H1 (cell line): ENCODE data around the gene SOCS4. TPM values are rescaled to one million over a fixed set of nuclear protein-coding genes. Genes with fewer than 3 reads are reported as not detected.

ENCODE experiments used
- CTCF ChIA-PET: fragments of 300-600 bp; sonication (Branson Sonifier 250); formaldehyde crosslinking; loops from one replicate; lab custom pipeline; 2021; ENCODE audit not compliant: partially characterized antibody; lab: Charles Lee
- POLR2A ChIA-PET: fragments of 300-600 bp; sonication (Branson Sonifier 250); formaldehyde crosslinking; loops from one replicate; lab custom pipeline; 2021; ENCODE audit warnings: inconsistent platforms; ENCODE audit not compliant: partially characterized antibody; lab: Charles Lee
- DNase-seq, 2 experiments: peaks; one replicate each; pipeline versions ENCODE4 v3.0.0 to v3.0.0-alpha.2; 2010 to 2022; ENCODE audit warnings: low spot score in 2 of 2, low read depth in 1 of 2, mixed read lengths in 1 of 2
- FAIRE-seq: peaks from 2 replicates; lab custom pipeline; 2011; peaks lifted over from hg19 to GRCh38; lab: Jason Lieb, UNC
- H2AFZ ChIP-seq: 2 replicates; pipeline ENCODE4 v1.8.1; 2012; ENCODE audit warnings: low read length, inconsistent platforms
- H2AK5ac ChIP-seq: 2 replicates; pipeline ENCODE4 v1.6.1; 2013; ENCODE audit warnings: low read depth, low read length
- H2BK120ac ChIP-seq: replicated peaks from 2 replicates; pipeline ENCODE3; 2013; ENCODE audit warnings: low read depth, low read length, inconsistent platforms
- H2BK12ac ChIP-seq: 2 replicates; pipeline ENCODE4 v1.6.1; 2013; ENCODE audit warnings: low read depth, low read length
- H2BK15ac ChIP-seq: 2 replicates; pipeline ENCODE4 v1.6.1; 2013; ENCODE audit warnings: low read length
- H2BK20ac ChIP-seq: 2 replicates; pipeline ENCODE4 v1.6.1; 2013; ENCODE audit warnings: low read length
- H2BK5ac ChIP-seq: 2 replicates; pipeline ENCODE4 v1.6.1; 2013; ENCODE audit warnings: low read depth, low read length
- H3K14ac ChIP-seq: 2 replicates; pipeline ENCODE4 v1.6.1; 2013; ENCODE audit warnings: inconsistent platforms; ENCODE audit not compliant: insufficient read length
- H3K18ac ChIP-seq: 2 replicates; pipeline ENCODE4 v1.6.1; 2013; ENCODE audit warnings: low read length; ENCODE audit errors: extremely low read depth
- H3K23ac ChIP-seq: 2 replicates; pipeline ENCODE4 v1.6.1; 2013; ENCODE audit warnings: inconsistent platforms; ENCODE audit not compliant: insufficient read length
- H3K23me2 ChIP-seq: 2 replicates; pipeline ENCODE4 v1.6.1; 2013; ENCODE audit warnings: low read depth, low read length
- H3K27ac ChIP-seq: 2 replicates; pipeline ENCODE4 v1.6.1; 2011; ENCODE audit warnings: low read depth, low read length, inconsistent platforms
- H3K27me3 ChIP-seq, 4 experiments: replicated peaks in 1 of 4; 1 replicate in 1 of 4; 2 replicates in 3 of 4; pipeline versions ENCODE4 v1.6.1 to v1.8.1; 2011 to 2013; ENCODE audit warnings: low read length in 3 of 4, mild to moderate bottlenecking in 3 of 4, inconsistent platforms in 2 of 4, mixed read lengths in 2 of 4, moderate library complexity in 1 of 4; ENCODE audit not compliant: control insufficient read depth in 3 of 4, insufficient read depth in 3 of 4; ENCODE audit errors: extremely low read depth in 1 of 4
- H3K36me3 ChIP-seq, 4 experiments: 2 replicates each; pipeline versions ENCODE4 v1.6.1 to v1.8.1; 2011 to 2013; ENCODE audit warnings: mild to moderate bottlenecking in 4 of 4, low read length in 3 of 4, moderate library complexity in 2 of 4, control low read depth in 1 of 4, inconsistent platforms in 1 of 4; ENCODE audit not compliant: insufficient read depth in 4 of 4, control insufficient read depth in 2 of 4
- H3K4ac ChIP-seq: replicated peaks from 2 replicates; pipeline ENCODE3; 2013; ENCODE audit warnings: low read length, low read depth, mixed read lengths, inconsistent platforms; ENCODE audit not compliant: insufficient read length
- H3K4me1 ChIP-seq, 4 experiments: replicated peaks in 1 of 4; 1 replicate in 1 of 4; 2 replicates in 3 of 4; pipeline versions ENCODE4 v1.6.1 to v1.8.1; 2011 to 2013; ENCODE audit warnings: low read length in 3 of 4, inconsistent platforms in 2 of 4, mixed read lengths in 1 of 4; ENCODE audit not compliant: insufficient read depth in 4 of 4, control insufficient read depth in 3 of 4
- H3K4me2 ChIP-seq, 2 experiments: 2 replicates each; pipeline versions ENCODE4 v1.6.1 to v1.8.1; 2011 to 2013; ENCODE audit warnings: low read depth in 2 of 2, low read length in 2 of 2, control low read depth in 1 of 2, inconsistent platforms in 1 of 2, mild to moderate bottlenecking in 1 of 2; ENCODE audit not compliant: insufficient read depth in 1 of 2
- H3K4me3 ChIP-seq, 4 experiments: fragments of 200-600, 300-600 bp in 1 of 4; sonication (generic), shearing (Covaris generic), sonication (Bioruptor Twin) in 1 of 4; 2 replicates each; pipeline versions ENCODE4 v1.5.1 to v1.8.1; 2011 to 2016; ENCODE audit warnings: low read length in 4 of 4, low read depth in 3 of 4, control low read depth in 2 of 4, inconsistent platforms in 2 of 4, mild to moderate bottlenecking in 2 of 4, mixed read lengths in 1 of 4, moderate library complexity in 1 of 4; ENCODE audit not compliant: insufficient read depth in 2 of 4; ENCODE audit errors: extremely low read depth in 1 of 4
- H3K56ac ChIP-seq: replicated peaks from 2 replicates; pipeline ENCODE3; 2013; ENCODE audit warnings: low read depth, mild to moderate bottlenecking, mixed read lengths, low read length, inconsistent platforms; ENCODE audit not compliant: insufficient read length
- H3K79me1 ChIP-seq: 2 replicates; pipeline ENCODE4 v1.6.1; 2013; ENCODE audit warnings: low read depth, low read length, control low read depth
- H3K79me2 ChIP-seq, 2 experiments: 2 replicates each; pipeline versions ENCODE4 v1.6.1 to v1.8.1; 2012 to 2013; ENCODE audit warnings: low read length in 2 of 2, mild to moderate bottlenecking in 2 of 2, inconsistent platforms in 1 of 2; ENCODE audit not compliant: insufficient read depth in 2 of 2, control insufficient read depth in 1 of 2
- H3K9ac ChIP-seq, 4 experiments: replicated peaks in 1 of 4; 1 replicate in 1 of 4; 2 replicates in 3 of 4; pipeline versions ENCODE4 v1.6.1 to v1.8.1; 2011 to 2013; ENCODE audit warnings: low read depth in 3 of 4, low read length in 3 of 4, control low read depth in 2 of 4, mild to moderate bottlenecking in 2 of 4, moderate library complexity in 2 of 4, inconsistent platforms in 1 of 4; ENCODE audit errors: extremely low read depth in 1 of 4
- H3K9me3 ChIP-seq, 2 experiments: 2 replicates each; pipeline versions ENCODE4 v1.6.1 to v1.8.1; 2012 to 2013; ENCODE audit warnings: mild to moderate bottlenecking in 2 of 2, moderate library complexity in 2 of 2, control low read depth in 1 of 2, inconsistent platforms in 1 of 2, low read depth in 1 of 2, low read length in 1 of 2, mixed read lengths in 1 of 2; ENCODE audit not compliant: insufficient read depth in 2 of 2
- H4K20me1 ChIP-seq, 2 experiments: replicated peaks in 1 of 2; 2 replicates each; pipeline versions ENCODE3 to v1.8.1; 2011 to 2013; ENCODE audit warnings: inconsistent platforms in 2 of 2, low read length in 2 of 2, mild to moderate bottlenecking in 1 of 2; ENCODE audit not compliant: insufficient read depth in 2 of 2, control insufficient read depth in 1 of 2
- H4K5ac ChIP-seq: 2 replicates; pipeline ENCODE4 v1.6.1; 2013; ENCODE audit warnings: low read length, low read depth, mixed read lengths, inconsistent platforms; ENCODE audit not compliant: insufficient read length
- H4K8ac ChIP-seq: 2 replicates; pipeline ENCODE4 v1.8.0; 2013; ENCODE audit warnings: mild to moderate bottlenecking, moderate library complexity, low read length, inconsistent platforms; ENCODE audit not compliant: insufficient read depth; ENCODE audit errors: extremely low read depth
- H4K91ac ChIP-seq: replicated peaks from 2 replicates; pipeline ENCODE3; 2013; ENCODE audit warnings: low read length, mixed read lengths, inconsistent platforms; ENCODE audit not compliant: insufficient read length
- BRCA1 ChIP-seq: IDR thresholded peaks from 2 replicates; pipeline ENCODE4 v1.6.1; 2012; ENCODE audit warnings: low read depth, low read length, improper control_type of control experiment
- CHD2 ChIP-seq: IDR thresholded peaks from 2 replicates; pipeline ENCODE4 v1.6.1; 2012; ENCODE audit warnings: low read length, improper control_type of control experiment
- FOSL1 ChIP-seq: IDR thresholded peaks from 2 replicates; pipeline ENCODE4 v1.6.1; 2011; ENCODE audit warnings: mild to moderate bottlenecking, low read depth, low read length, moderate library complexity; ENCODE audit not compliant: insufficient read depth
- GTF2F1 ChIP-seq: IDR thresholded peaks from 2 replicates; pipeline ENCODE4 v1.6.1; 2012; ENCODE audit warnings: low read depth, low read length, improper control_type of control experiment, borderline replicate concordance
- PHF8 ChIP-seq: fragments of 200-600 bp; sonication (generic); conservative IDR thresholded peaks from 2 replicates; pipeline ENCODE4 v1.7.1; 2012; ENCODE audit warnings: low read depth, mild to moderate bottlenecking, inconsistent platforms, low read length, moderate library complexity
- POLR2A ChIP-seq, 2 experiments: IDR thresholded peaks; 1 replicate in 1 of 2; 2 replicates in 1 of 2; pipeline ENCODE4 v1.6.1; 2011; ENCODE audit warnings: low read depth in 2 of 2, low read length in 2 of 2, mild to moderate bottlenecking in 2 of 2; ENCODE audit errors: control extremely low read depth in 1 of 2
- RNF2 ChIP-seq: fragments of 200-900, 300-1000 bp; sonication (generic); IDR thresholded peaks from 2 replicates; pipeline ENCODE4 v1.7.1; 2016; ENCODE audit warnings: borderline replicate concordance, low read depth, mild to moderate bottlenecking, antibody characterized with exemption, low read length; ENCODE audit not compliant: poor library complexity, severe bottlenecking; ENCODE audit errors: missing control alignments
- SP4 ChIP-seq: IDR thresholded peaks from 2 replicates; pipeline ENCODE4 v1.6.1; 2012; ENCODE audit warnings: low read length, inconsistent platforms
- SRF ChIP-seq: IDR thresholded peaks from 2 replicates; pipeline ENCODE4 v1.6.1; 2011; ENCODE audit warnings: mild to moderate bottlenecking, low read depth, low read length, moderate library complexity
- TBP ChIP-seq: IDR thresholded peaks from 2 replicates; pipeline ENCODE4 v1.6.1; 2011; ENCODE audit warnings: low read depth, low read length, improper control_type of control experiment
- WGBS, 2 experiments: shearing (Covaris generic) in 1 of 2; methylation state at CpG; one replicate each; pipeline versions ENCODE4 v1.1.6 to v1.1.7; 2013 to 2015; ENCODE audit warnings: low lambda C conversion rate in 2 of 2, mixed read lengths in 2 of 2, inconsistent platforms in 1 of 2, low coverage in 1 of 2, missing lambda C conversion rate in 1 of 2; ENCODE audit not compliant: insufficient replicate concordance in 2 of 2, insufficient coverage in 1 of 2, insufficient read length in 1 of 2; ENCODE audit errors: extremely low coverage in 1 of 2, missing lambda C conversion rate in 1 of 2; 5-methylcytosine and 5-hydroxymethylcytosine counted together
- polyA plus RNA-seq, 7 experiments: library from polyadenylated mRNA; depleted of rRNA in 3 of 7; stranded (reverse) in 5 of 7; unstranded in 2 of 7; fragments of >200 nt in 5 of 7; fragments of 200-250 nt in 2 of 7; gene quantifications; 1 replicate in 5 of 7; 2 replicates in 1 of 7; 4 replicates in 1 of 7; pipeline versions ENCODE4 v1.2.1 to v1.2.3, GENCODE V29; 2011 to 2013; ENCODE audit warnings: missing spikeins in 2 of 7, mixed read lengths in 2 of 7
- total RNA-seq: library from RNA; stranded (reverse); fragmentation: NEBNext Ultra II Directional; extraction: Animal tissue kit (Norgen Biotek cat#: 25700); gene quantifications from 2 replicates; pipeline ENCODE4 v1.2.1, GENCODE V29; 2021
- TF ChIP-seq, protein P1 (sequence below): IDR thresholded peaks from 2 replicates; pipeline ENCODE4 v1.6.1; 2011; ENCODE audit warnings: low read length, improper control_type of control experiment

The SOCS4 gene
- total and polyA plus RNA-seq, 2 of the 8 experiments (the other 6 are each of a cell fraction or from before 2014, with no cell fraction given): 5.5 to 31.5 TPM

DNA sequence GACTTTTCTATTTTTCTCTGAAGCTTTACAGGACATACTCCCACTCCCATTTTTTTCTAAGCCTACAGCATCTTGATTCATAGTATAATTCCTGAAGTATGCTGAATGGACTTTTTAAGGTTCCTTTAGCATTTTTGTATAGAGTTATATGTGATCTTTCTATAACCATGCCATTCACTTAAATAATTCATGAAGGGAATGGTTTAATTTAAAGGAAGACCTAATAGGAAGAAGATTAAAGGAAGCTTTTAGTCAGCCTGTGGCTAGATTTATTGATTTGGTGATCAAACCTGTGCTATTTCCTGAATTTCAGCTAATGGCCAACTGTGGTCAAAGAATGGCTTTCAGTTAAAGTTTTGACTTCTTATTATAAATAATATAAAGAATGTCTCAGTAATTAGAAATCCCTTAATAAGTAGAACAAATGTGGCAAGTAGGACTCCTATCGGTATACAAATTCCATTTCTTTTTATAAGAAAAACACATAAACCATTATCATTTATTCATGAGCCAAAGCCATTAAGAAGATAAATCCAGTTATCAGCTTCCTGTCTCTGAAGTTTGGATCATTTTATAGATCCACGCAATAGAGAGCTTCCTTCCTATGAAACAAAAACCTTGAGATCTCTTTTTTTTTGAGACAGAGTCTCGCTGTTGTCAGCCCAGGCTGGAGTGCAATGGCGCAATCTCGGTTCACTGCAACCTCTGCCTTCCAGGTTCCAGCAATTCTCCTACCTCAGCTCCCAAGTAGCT lies 20.4 kb downstream of the SOCS4 start:
- H3K56ac ChIP-seq: no peak overlapping the region
- no peak for DNase-seq
- no peak overlapping the region for H2BK20ac ChIP-seq
- H3K9ac ChIP-seq: no peak overlapping the region
- no peak overlapping the region for H3K4me2 ChIP-seq
- peaks cover 4% of the 10 kb centered on the region in 2 experiments; a peak in 3 of 4 replicates for H3K79me2 ChIP-seq
- no peak overlapping the region for H3K4me3 ChIP-seq
- POLR2A ChIA-PET: interaction anchor here (0.9 to 2.8 kb wide), 6 partner anchors 13 to 31 kb away, joined by 4 to 11 read pairs (median 7); partner anchors contain the start of genes SOCS4 and WDHD1
- no peak overlapping the region for H3K18ac ChIP-seq
- H3K27me3 ChIP-seq: peaks cover 0 to 2% (median 0%) of the 10 kb centered on the region in 4 experiments; a peak in 3 of 7 replicates
- no peak overlapping the region for H2AK5ac ChIP-seq
- H3K9me3 ChIP-seq: no peaks in the 10 kb centered on the region
- no peak for FAIRE-seq
- no peak overlapping the region for H4K5ac ChIP-seq
- H2BK5ac ChIP-seq: no peak overlapping the region
- H3K4me1 ChIP-seq: no peaks in the 10 kb centered on the region; a peak in 2 of 7 replicates
- H2BK120ac ChIP-seq: no peak overlapping the region
- H3K79me1 ChIP-seq: no peaks in the 10 kb centered on the region
- H2AFZ ChIP-seq: no peak overlapping the region
- no peak overlapping the region for H3K4ac ChIP-seq
- peaks cover 3 to 11% of the 10 kb centered on the region in 2 experiments for H4K20me1 ChIP-seq
- H2BK12ac ChIP-seq: no peak overlapping the region
- CTCF ChIA-PET: interaction anchor here (0.6 kb wide), 1 partner anchor 116 kb away, joined by 4 read pairs; no protein-coding TSS in a partner anchor
- H3K36me3 ChIP-seq: peaks cover 0 to 22% (median 8%) of the 10 kb centered on the region in 4 experiments; a peak in 5 of 8 replicates
- no peak overlapping the region for H4K91ac ChIP-seq
- H3K23me2 ChIP-seq: peaks cover 4% of the 10 kb centered on the region; the same call in 1 of the 2 replicates
- H3K27ac ChIP-seq: no peak overlapping the region
- no peak overlapping the region for H3K23ac ChIP-seq
- H4K8ac ChIP-seq: no peak overlapping the region
- WGBS, 2 experiments: 92% methylated on average over 5 of the region's 5 CpGs; no CpG with 5 or more reads in 1 of the 2 experiments
- no peak overlapping the region for H2BK15ac ChIP-seq
- no peak overlapping the region for H3K14ac ChIP-seq
- TF ChIP-seq POLR2A (IDR thresholded peaks at IDR 0.05; ENCODE audit: control extremely low read depth in 1 of 2, low read depth in 2 of 2, low read length in 2 of 2): no peak
- TF ChIP-seq FOSL1: no peak
- no peak for TF ChIP-seq CHD2
- no peak for TF ChIP-seq RNF2
- no peak for TF ChIP-seq GTF2F1
- no peak for TF ChIP-seq SP4
- no peak for TF ChIP-seq SRF
- TF ChIP-seq PHF8: no peak
- TF ChIP-seq BRCA1: no peak
- TF ChIP-seq TBP: no peak
- TF ChIP-seq, protein P1, sequence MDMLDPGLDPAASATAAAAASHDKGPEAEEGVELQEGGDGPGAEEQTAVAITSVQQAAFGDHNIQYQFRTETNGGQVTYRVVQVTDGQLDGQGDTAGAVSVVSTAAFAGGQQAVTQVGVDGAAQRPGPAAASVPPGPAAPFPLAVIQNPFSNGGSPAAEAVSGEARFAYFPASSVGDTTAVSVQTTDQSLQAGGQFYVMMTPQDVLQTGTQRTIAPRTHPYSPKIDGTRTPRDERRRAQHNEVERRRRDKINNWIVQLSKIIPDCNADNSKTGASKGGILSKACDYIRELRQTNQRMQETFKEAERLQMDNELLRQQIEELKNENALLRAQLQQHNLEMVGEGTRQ: no peak
